Gastroesophageal sphincter (tissue), 3 donors: ENCODE measurements around the gene CTH.

ENCODE experiments used
- CTCF ChIP-seq, 4 experiments: fragments of 200-600 bp in 2 of 4; fragments of 450-650 bp in 2 of 4; sonication (generic) in 1 of 4; IDR thresholded peaks; one replicate each; pipeline ENCODE4 v1.5.1; 2017 to 2019; ENCODE audit warnings: antibody characterized with exemption in 4 of 4, mild to moderate bottlenecking in 2 of 4, moderate library complexity in 2 of 4
- EP300 ChIP-seq: sonication (generic); formaldehyde crosslinking; IDR thresholded peaks from one replicate; pipeline ENCODE4 v1.6.1; 2017; ENCODE audit warnings: antibody characterized with exemption, mild to moderate bottlenecking
- POLR2A ChIP-seq, 2 donors: fragments of 450-650 bp; IDR thresholded peaks; one replicate each; pipeline ENCODE4 v1.6.1; 2017; ENCODE audit warnings: antibody characterized with exemption in 2 of 2, mild to moderate bottlenecking in 2 of 2, moderate library complexity in 1 of 2
- POLR2AphosphoS5 ChIP-seq: sonication (generic); formaldehyde crosslinking; IDR thresholded peaks from one replicate; pipeline ENCODE4 v1.6.1; 2017; ENCODE audit warnings: antibody characterized with exemption

- TF ChIP-seq CTCF (IDR thresholded peaks at IDR 0.05): no peak
- no peak for TF ChIP-seq POLR2A (IDR thresholded peaks at IDR 0.05)
- TF ChIP-seq POLR2AphosphoS5: no peak
- TF ChIP-seq EP300: no peak
Measured at GRCh38 chr1:70443739-70444138, 32.7 kb downstream of the CTH start.
